H9 (cell line): ENCODE measurements around the gene FBXO17. TPM values are rescaled to one million over a fixed set of nuclear protein-coding genes. Genes with fewer than 3 reads are reported as not detected.

Experiments used
- DNase-seq: peaks from one replicate; pipeline ENCODE4 v3.0.0-alpha.2; 2017
- H2AFZ ChIP-seq: one replicate; pipeline ENCODE4 v1.6.1; 2013; ENCODE audit warnings: mild to moderate bottlenecking, low read length, control low read depth, moderate library complexity
- H2AK5ac ChIP-seq: 2 replicates; pipeline ENCODE4 v1.6.1; 2013; ENCODE audit warnings: low read length, control low read depth, mixed read lengths; ENCODE audit not compliant: insufficient read length
- H2BK120ac ChIP-seq: one replicate; pipeline ENCODE4 v1.6.1; 2013; ENCODE audit warnings: low read depth, mild to moderate bottlenecking, low read length, control low read depth, inconsistent platforms; ENCODE audit not compliant: poor library complexity, severe bottlenecking
- H2BK12ac ChIP-seq: 2 replicates; pipeline ENCODE4 v1.6.1; 2013; ENCODE audit warnings: low read length, control low read depth, mixed read lengths, low read depth; ENCODE audit not compliant: insufficient read length
- H2BK15ac ChIP-seq: 2 replicates; pipeline ENCODE4 v1.6.1; 2013; ENCODE audit warnings: low read depth, low read length, control low read depth
- H2BK20ac ChIP-seq: one replicate; pipeline ENCODE4 v1.6.1; 2013; ENCODE audit warnings: low read depth, mild to moderate bottlenecking, low read length, control low read depth, inconsistent platforms; ENCODE audit not compliant: poor library complexity, severe bottlenecking
- H2BK5ac ChIP-seq: 2 replicates; pipeline ENCODE4 v1.6.1; 2013; ENCODE audit warnings: low read length, control low read depth, mixed read lengths; ENCODE audit not compliant: insufficient read length
- H3K14ac ChIP-seq: 2 replicates; pipeline ENCODE4 v1.6.1; 2013; ENCODE audit warnings: low read length, control low read depth; ENCODE audit not compliant: insufficient read depth
- H3K18ac ChIP-seq: 2 replicates; pipeline ENCODE4 v1.6.1; 2013; ENCODE audit warnings: low read depth, mild to moderate bottlenecking, mixed read lengths, low read length, control low read depth; ENCODE audit not compliant: insufficient read length
- H3K23ac ChIP-seq: 2 replicates; pipeline ENCODE4 v1.6.1; 2013; ENCODE audit warnings: low read length, control low read depth, mixed read lengths, low read depth; ENCODE audit not compliant: insufficient read length
- H3K23me2 ChIP-seq: 2 replicates; pipeline ENCODE4 v1.6.1; 2013; ENCODE audit warnings: low read depth, mild to moderate bottlenecking, mixed read lengths, low read length, control low read depth; ENCODE audit not compliant: insufficient read length, poor library complexity, severe bottlenecking
- H3K27ac ChIP-seq: 2 replicates; pipeline ENCODE4 v1.5.1; 2013; ENCODE audit warnings: low read length, control low read depth, mixed read lengths, low read depth; ENCODE audit not compliant: insufficient read length
- H3K27me3 ChIP-seq: 2 replicates; pipeline ENCODE4 v1.6.1; 2013; ENCODE audit warnings: low read length, control low read depth, inconsistent platforms; ENCODE audit not compliant: insufficient read depth
- H3K4ac ChIP-seq: 2 replicates; pipeline ENCODE4 v1.6.1; 2013; ENCODE audit warnings: low read depth, mild to moderate bottlenecking, control low read depth, inconsistent platforms, low read length, moderate library complexity
- H3K4me1 ChIP-seq: 2 replicates; pipeline ENCODE4 v1.6.1; 2013; ENCODE audit warnings: low read length, control low read depth, inconsistent platforms; ENCODE audit not compliant: insufficient read depth
- H3K4me2 ChIP-seq: 2 replicates; pipeline ENCODE4 v1.6.1; 2013; ENCODE audit warnings: low read length, control low read depth, mixed read lengths; ENCODE audit not compliant: insufficient read length, insufficient read depth
- H3K56ac ChIP-seq: 2 replicates; pipeline ENCODE4 v1.6.1; 2013; ENCODE audit warnings: low read depth, mild to moderate bottlenecking, mixed read lengths, low read length, control low read depth; ENCODE audit not compliant: insufficient read length
- H3K79me1 ChIP-seq: 2 replicates; pipeline ENCODE4 v1.6.1; 2013; ENCODE audit warnings: low read depth, mild to moderate bottlenecking, moderate library complexity, low read length, control low read depth, inconsistent platforms; ENCODE audit not compliant: insufficient read depth, poor library complexity, severe bottlenecking
- H3K79me2 ChIP-seq: 2 replicates; pipeline ENCODE4 v1.6.1; 2013; ENCODE audit warnings: low read length, control low read depth, inconsistent platforms; ENCODE audit not compliant: insufficient read depth
- H3K9ac ChIP-seq: 2 replicates; pipeline ENCODE4 v1.6.1; 2013; ENCODE audit warnings: low read length, control low read depth, mixed read lengths; ENCODE audit not compliant: insufficient read length; ENCODE audit errors: extremely low read depth
- H3K9me3 ChIP-seq: one replicate; pipeline ENCODE4 v1.6.1; 2013; ENCODE audit warnings: low read depth, low read length, inconsistent platforms; ENCODE audit not compliant: control insufficient read depth
- H3T11ph ChIP-seq: one replicate; pipeline ENCODE4 v1.6.1; 2013; ENCODE audit warnings: mild to moderate bottlenecking, low read length, control low read depth, inconsistent platforms
- H4K20me1 ChIP-seq: one replicate; pipeline ENCODE4 v1.6.1; 2013; ENCODE audit not compliant: control insufficient read depth, insufficient read length, insufficient read depth
- H4K5ac ChIP-seq: 2 replicates; pipeline ENCODE4 v1.6.1; 2013; ENCODE audit warnings: low read depth, mild to moderate bottlenecking, mixed read lengths, low read length, control low read depth; ENCODE audit not compliant: insufficient read length
- H4K8ac ChIP-seq: replicated peaks from 2 replicates; pipeline ENCODE4 v1.6.1; 2013; ENCODE audit warnings: low read length, control low read depth, mixed read lengths, low read depth; ENCODE audit not compliant: insufficient read length
- H4K91ac ChIP-seq: 2 replicates; pipeline ENCODE4 v1.6.1; 2013; ENCODE audit warnings: low read depth, mild to moderate bottlenecking, moderate library complexity, mixed read lengths, low read length, control low read depth; ENCODE audit not compliant: insufficient read length
- H3K27ac Mint-ChIP-seq, 3 experiments: 2 replicates in 2 of 3; 3 replicates in 1 of 3; pipeline ENCODE4 v1.8.0; 2020 to 2021; ENCODE audit warnings: mixed read lengths in 3 of 3, mild to moderate bottlenecking in 1 of 3, moderate library complexity in 1 of 3
- H3K27me3 Mint-ChIP-seq: 2 replicates; pipeline ENCODE4 v1.8.0; 2021; ENCODE audit warnings: low read depth, mild to moderate bottlenecking, moderate library complexity, mixed read lengths
- H3K36me3 Mint-ChIP-seq, 3 experiments: 2 replicates in 2 of 3; 3 replicates in 1 of 3; pipeline ENCODE4 v1.8.0; 2020 to 2021; ENCODE audit warnings: low read depth in 3 of 3, mixed read lengths in 3 of 3; ENCODE audit not compliant: insufficient read depth in 1 of 3
- H3K4me1 Mint-ChIP-seq, 2 experiments: 2 replicates each; pipeline ENCODE4 v1.8.0; 2020; ENCODE audit warnings: mixed read lengths in 2 of 2
- H3K4me3 Mint-ChIP-seq, 2 experiments: 2 replicates in 1 of 2; 3 replicates in 1 of 2; pipeline ENCODE4 v1.8.0; 2020 to 2021; ENCODE audit warnings: mild to moderate bottlenecking in 2 of 2, mixed read lengths in 2 of 2, moderate library complexity in 1 of 2
- H3K9me3 Mint-ChIP-seq, 2 experiments: 2 replicates in 1 of 2; 3 replicates in 1 of 2; pipeline ENCODE4 v1.8.0; 2020; ENCODE audit warnings: mild to moderate bottlenecking in 2 of 2, mixed read lengths in 2 of 2, moderate library complexity in 1 of 2
- WGBS: extraction: QIAGEN DNeasy Blood & Tissue Kit; methylation state at CpG from one replicate; pipeline ENCODE4 v1.1.7; 2013; ENCODE audit warnings: missing lambda C conversion rate, low lambda C conversion rate, mixed read lengths; ENCODE audit not compliant: insufficient read length; ENCODE audit errors: extremely low coverage; 5-methylcytosine and 5-hydroxymethylcytosine counted together
- total RNA-seq: library from RNA; stranded (reverse); gene quantifications from 2 replicates; pipeline ENCODE4 v1.2.1, GENCODE V29; 2021
- TF ChIP-seq, protein P1 (sequence below): fragments of 200-600 bp; sonication (generic); conservative IDR thresholded peaks from 3 replicates; pipeline ENCODE4 v1.8.0; 2021; ENCODE audit warnings: antibody characterized with exemption, mild to moderate bottlenecking

FBXO17 gene
- total RNA-seq, 1 experiment from 2014 or later: 25.5 TPM

DNA sequence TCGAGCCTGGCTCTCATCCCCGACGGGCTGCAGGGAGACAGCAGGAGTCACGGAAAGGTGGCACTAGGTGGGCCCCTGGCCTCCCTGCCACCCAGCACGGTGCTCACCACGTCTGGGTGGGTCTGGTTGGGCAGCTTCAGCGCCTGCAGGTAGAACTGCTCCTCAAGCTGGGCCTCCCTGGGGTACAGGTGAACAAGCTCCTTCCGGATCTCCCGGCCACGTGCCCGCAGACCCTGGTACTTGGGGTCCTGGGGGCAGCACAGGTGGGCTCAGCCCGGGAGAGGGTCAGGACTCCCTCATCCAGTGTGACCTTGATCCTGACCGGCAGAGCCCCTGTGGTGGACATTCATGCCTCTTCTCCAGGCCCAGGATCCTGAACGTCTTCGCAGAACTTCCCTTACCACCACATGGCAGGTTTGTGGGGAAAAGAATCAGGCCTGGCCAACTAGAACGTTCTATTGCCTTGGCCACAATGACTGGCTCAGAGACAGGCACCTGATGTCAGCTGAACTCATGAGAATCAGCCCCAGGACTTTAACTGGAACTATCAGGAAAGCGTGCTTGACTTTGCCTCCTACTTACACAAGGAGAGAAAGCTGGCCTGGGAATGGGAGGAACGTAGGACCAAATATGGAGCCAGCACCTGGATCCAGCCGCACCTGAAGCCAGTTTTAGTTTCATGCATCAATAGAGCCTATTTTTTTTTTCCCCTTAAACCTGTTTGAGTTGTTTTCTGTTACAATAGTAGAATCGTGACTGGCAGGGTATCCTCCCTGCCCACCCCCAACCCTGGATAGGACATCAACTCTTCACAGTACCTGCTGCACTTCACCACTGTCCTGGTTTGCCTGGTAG lies 53.9 kb downstream of the FBXO17 start:
- Histone ChIP-seq H2BK20ac (no peak overlapping the region), H3K9ac (no peak overlapping the region), H3K9me3 (no peaks in the 10 kb centered on the region), H4K8ac (no peak overlapping the region), H3K18ac (no peak overlapping the region), H3K79me2 (no peaks in the 10 kb centered on the region), H3K27ac (no peak overlapping the region), H2BK12ac (no peak overlapping the region), H3K14ac (no peak overlapping the region), H3K4me1 (no peaks in the 10 kb centered on the region), H3K23ac (no peak overlapping the region), H3K56ac (no peak overlapping the region), H2BK15ac (no peak overlapping the region), H3K4ac (no peak overlapping the region), H3K79me1 (no peaks in the 10 kb centered on the region), H3K27me3 (no peaks in the 10 kb centered on the region), H4K20me1 (no peaks in the 10 kb centered on the region), H2BK5ac (no peak overlapping the region), H2AK5ac (no peak overlapping the region), H3K4me2 (no peak overlapping the region), H3K23me2 (no peaks in the 10 kb centered on the region), H3T11ph (no peak overlapping the region), H2BK120ac (no peak overlapping the region), H4K5ac (no peak overlapping the region), H4K91ac (no peak overlapping the region), H2AFZ (no peak overlapping the region)
- TF ChIP-seq, protein P1, sequence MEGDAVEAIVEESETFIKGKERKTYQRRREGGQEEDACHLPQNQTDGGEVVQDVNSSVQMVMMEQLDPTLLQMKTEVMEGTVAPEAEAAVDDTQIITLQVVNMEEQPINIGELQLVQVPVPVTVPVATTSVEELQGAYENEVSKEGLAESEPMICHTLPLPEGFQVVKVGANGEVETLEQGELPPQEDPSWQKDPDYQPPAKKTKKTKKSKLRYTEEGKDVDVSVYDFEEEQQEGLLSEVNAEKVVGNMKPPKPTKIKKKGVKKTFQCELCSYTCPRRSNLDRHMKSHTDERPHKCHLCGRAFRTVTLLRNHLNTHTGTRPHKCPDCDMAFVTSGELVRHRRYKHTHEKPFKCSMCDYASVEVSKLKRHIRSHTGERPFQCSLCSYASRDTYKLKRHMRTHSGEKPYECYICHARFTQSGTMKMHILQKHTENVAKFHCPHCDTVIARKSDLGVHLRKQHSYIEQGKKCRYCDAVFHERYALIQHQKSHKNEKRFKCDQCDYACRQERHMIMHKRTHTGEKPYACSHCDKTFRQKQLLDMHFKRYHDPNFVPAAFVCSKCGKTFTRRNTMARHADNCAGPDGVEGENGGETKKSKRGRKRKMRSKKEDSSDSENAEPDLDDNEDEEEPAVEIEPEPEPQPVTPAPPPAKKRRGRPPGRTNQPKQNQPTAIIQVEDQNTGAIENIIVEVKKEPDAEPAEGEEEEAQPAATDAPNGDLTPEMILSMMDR: no peak
- Mint-ChIP-seq H3K36me3 (peaks cover 25 to 46% (median 33%) of the 10 kb centered on the region in 3 experiments; a peak in 6 of 7 replicates), H3K4me1 (no peaks in the 10 kb centered on the region), H3K9me3 (no peaks in the 10 kb centered on the region), H3K27me3 (no peaks in the 10 kb centered on the region), H3K27ac (no peak overlapping the region), H3K4me3 (no peak overlapping the region)
- WGBS: no CpG with 5 or more reads among the region's 20 CpGs
- no peak for DNase-seq
